Measurements from ENCODE around the gene TNFRSF21. TPM values are rescaled to one million over a fixed set of nuclear protein-coding genes. Genes with fewer than 3 reads are reported as not detected.
A peak's percentile ranks its signal among the peaks of the same experiment; 100 is the strongest.

The TNFRSF21 gene
- total RNA-seq, 2 donors from 2014 or later: 21.8 to 22.5 TPM

GRCh38 chr6:47202644-47203205, 107.0 kb downstream of the TNFRSF21 start:
- WGBS: 86% methylated on average over 2 of the region's 2 CpGs
- intact Hi-C loops (cut with DNase I): no loop called here
- no peaks in the 10 kb centered on the region for H3K4me1 ChIP-seq (replicated peaks)

GRCh38 chr6:47200536-47201334, 109.0 kb downstream of the TNFRSF21 start:
- 80% methylated on average over 3 of the region's 3 CpGs for WGBS
- H3K4me3 ChIP-seq: no peak overlapping the region

More at GRCh38 chr6:47202644-47203205, 107.0 kb downstream of the TNFRSF21 start:
- TF ChIP-seq POLR2AphosphoS5 (IDR thresholded peaks at IDR 0.05): no peak
- no peak for TF ChIP-seq CTCF (IDR thresholded peaks at IDR 0.05)
- TF ChIP-seq POLR2A (IDR thresholded peaks at IDR 0.05): no peak
- H3K4me3 ChIP-seq: no peak overlapping the region
- H3K27ac ChIP-seq: no peak overlapping the region
- no peaks in the 10 kb centered on the region for H3K9me3 ChIP-seq
- no peaks in the 10 kb centered on the region for H3K36me3 ChIP-seq
- DNase-seq (ENCODE audit: low spot score): no peak
- H3K27me3 ChIP-seq (replicated peaks; ENCODE audit: insufficient read depth): no peaks in the 10 kb centered on the region

GRCh38 chr6:47197682-47198640, 111.7 kb downstream of the TNFRSF21 start:
- H3K36me3 ChIP-seq: no peaks in the 10 kb centered on the region
- peak overlapping the region in 1 of 2 donors; percentile 1 for H3K4me3 ChIP-seq
- intact Hi-C loops (cut with DNase I): no loop called here
- no peak for TF ChIP-seq POLR2A (IDR thresholded peaks at IDR 0.05)
- no peak for TF ChIP-seq CTCF (IDR thresholded peaks at IDR 0.05)
- TF ChIP-seq POLR2AphosphoS5 (IDR thresholded peaks at IDR 0.05): no peak
- H3K9me3 ChIP-seq: no peaks in the 10 kb centered on the region
- H3K27ac ChIP-seq: no peak overlapping the region
- H3K4me1 ChIP-seq (replicated peaks): no peaks in the 10 kb centered on the region
- 52% methylated on average over 6 of the region's 6 CpGs for WGBS
- no peaks in the 10 kb centered on the region for H3K27me3 ChIP-seq (replicated peaks; ENCODE audit: insufficient read depth)
- DNase-seq (ENCODE audit: low spot score): no peak

More at GRCh38 chr6:47200536-47201334, 109.0 kb downstream of the TNFRSF21 start:
- no peak for DNase-seq (ENCODE audit: low spot score)
- Histone ChIP-seq H3K4me1 (replicated peaks) (no peaks in the 10 kb centered on the region), H3K36me3 (no peaks in the 10 kb centered on the region), H3K9me3 (no peaks in the 10 kb centered on the region), H3K27me3 (replicated peaks; ENCODE audit: insufficient read depth) (no peaks in the 10 kb centered on the region), H3K27ac (no peak overlapping the region)
- intact Hi-C loops (cut with DNase I): no loop called here
- TF ChIP-seq POLR2AphosphoS5 (IDR thresholded peaks at IDR 0.05) (no peak), POLR2A (IDR thresholded peaks at IDR 0.05) (no peak), CTCF (IDR thresholded peaks at IDR 0.05) (no peak)

- DNase-seq (ENCODE audit: low spot score): no peak
Measured at GRCh38 chr6:47196113-47196512, 113.6 kb downstream of the TNFRSF21 start.

More at GRCh38 chr6:47196113-47196512, 113.6 kb downstream of the TNFRSF21 start:
- Histone ChIP-seq H3K36me3 (no peaks in the 10 kb centered on the region), H3K4me1 (replicated peaks) (no peaks in the 10 kb centered on the region), H3K4me3 (no peak overlapping the region), H3K27me3 (replicated peaks; ENCODE audit: insufficient read depth) (no peaks in the 10 kb centered on the region), H3K27ac (no peak overlapping the region), H3K9me3 (no peaks in the 10 kb centered on the region)
- intact Hi-C loops (cut with DNase I): no loop called here
- no peak for TF ChIP-seq POLR2A (IDR thresholded peaks at IDR 0.05)
- TF ChIP-seq CTCF (IDR thresholded peaks at IDR 0.05): no peak
- TF ChIP-seq POLR2AphosphoS5 (IDR thresholded peaks at IDR 0.05): no peak
- WGBS: 92% methylated on average over 5 of the region's 5 CpGs

All from prostate gland (tissue), 2 donors.